ENCODE data around the gene KDELR1.

GRCh38 chr19:48372904-48373303 lies 18.4 kb downstream of the KDELR1 start:
- TF ChIP-seq POLR2A (IDR thresholded peaks at IDR 0.05; ENCODE audit: low read length) (no peak), GATA1 (IDR thresholded peaks at IDR 0.05; ENCODE audit: low read depth, low read length) (no peak)

Data from erythroblast (primary cell).